HG02970 (cell line): Measurements from ENCODE around the gene TRAPPC12.

Experiments
- ATAC-seq: cut with Tn5 transposase; IDR thresholded peaks from one replicate; pipeline ENCODE4 v1.9.1; 2021; ENCODE audit warnings: mild to moderate bottlenecking, moderate library complexity, moderate number of reproducible peaks; ENCODE audit not compliant: unreplicated experiment, low FRiP score

The TRAPPC12 gene

DNA sequence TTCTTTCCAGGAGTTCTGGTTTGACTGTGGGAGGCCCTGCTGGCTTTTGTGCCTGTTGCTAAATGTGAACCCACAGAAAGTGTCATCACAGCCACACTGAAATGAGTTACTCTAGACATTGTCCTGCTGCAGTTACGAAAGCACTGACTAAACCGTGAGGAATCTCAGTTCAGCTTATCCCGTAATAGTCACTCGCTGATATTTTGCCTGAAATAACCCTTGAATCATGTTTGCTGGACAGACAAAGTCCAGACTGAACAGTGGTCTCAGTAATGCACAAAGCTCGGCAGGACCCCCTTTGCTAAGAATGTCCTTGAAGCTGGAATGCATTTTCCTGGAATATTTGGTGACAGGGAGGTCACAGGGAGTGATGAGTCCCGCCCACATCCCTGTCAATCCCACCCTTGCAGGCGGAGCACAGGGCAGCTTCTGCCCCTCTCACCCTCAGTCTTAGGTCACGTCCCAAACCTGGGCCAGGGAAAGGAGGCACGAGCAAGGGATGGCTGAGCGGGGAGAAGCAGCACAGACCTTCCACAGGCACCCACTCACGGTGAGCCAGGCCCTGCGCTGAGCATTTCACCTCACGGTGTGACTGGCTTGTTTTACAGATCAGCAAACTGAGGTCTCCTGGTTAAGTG is 86.5 kb downstream of the TRAPPC12 start:
- ATAC-seq: no peak

DNA sequence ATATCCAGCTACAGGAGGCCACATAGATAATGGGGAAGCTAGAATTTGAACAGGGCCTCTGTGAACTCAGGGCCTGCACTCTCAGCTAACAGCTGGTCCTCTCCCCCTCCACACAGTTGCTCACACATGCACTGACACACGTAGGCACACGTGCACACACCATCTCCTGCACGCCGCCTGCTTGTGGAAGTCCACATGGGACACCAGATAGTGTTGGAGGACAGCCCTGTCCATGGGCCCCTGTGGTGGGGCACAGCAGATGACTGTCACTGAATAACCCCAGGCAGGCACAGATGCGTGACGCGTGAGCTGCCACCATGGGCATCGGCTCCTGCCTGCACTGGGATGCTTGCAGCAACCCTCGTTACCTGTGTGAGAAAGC is 87.0 kb downstream of the TRAPPC12 start:
- no peak for ATAC-seq

DNA sequence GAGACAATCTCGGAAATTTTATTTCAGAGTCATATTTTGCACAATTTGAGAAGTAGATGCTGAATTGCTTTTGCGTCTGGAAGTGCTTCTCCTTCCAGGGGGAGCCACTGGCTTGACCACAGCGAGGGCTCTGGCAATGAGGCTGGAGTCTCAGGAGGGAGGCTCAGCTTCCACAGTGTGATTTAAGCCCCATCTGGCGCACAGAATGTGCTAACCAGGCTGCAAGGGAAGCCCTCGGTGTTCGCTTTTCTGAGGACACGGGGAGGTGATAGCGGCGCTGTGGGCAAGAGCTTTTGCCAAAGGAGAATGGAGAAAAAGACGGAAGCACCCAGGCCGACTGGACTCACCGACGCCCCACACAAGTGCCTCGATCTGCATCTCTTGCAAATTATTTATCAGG is 87.5 kb downstream of the TRAPPC12 start:
- ATAC-seq: no peak

DNA sequence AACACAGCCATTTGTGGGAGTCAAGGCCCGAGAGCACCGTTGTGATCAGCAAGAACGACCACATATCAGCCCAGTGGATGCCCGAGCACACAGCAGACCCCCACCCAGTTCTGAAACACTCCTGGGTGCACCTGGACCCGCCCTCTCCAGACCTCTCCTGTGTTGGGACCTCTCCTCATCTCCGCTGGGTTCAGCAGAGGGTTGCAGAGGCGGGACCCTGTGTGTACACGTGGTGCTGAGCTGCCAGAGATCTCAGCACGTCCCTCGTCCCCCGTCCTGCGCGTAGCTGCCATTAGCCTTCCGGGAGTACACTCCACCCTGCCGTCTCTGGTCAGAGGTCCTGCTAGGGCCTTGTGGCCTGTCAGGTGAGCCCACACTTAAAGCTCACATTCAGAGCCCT is 88.2 kb downstream of the TRAPPC12 start:
- ATAC-seq: no peak

DNA sequence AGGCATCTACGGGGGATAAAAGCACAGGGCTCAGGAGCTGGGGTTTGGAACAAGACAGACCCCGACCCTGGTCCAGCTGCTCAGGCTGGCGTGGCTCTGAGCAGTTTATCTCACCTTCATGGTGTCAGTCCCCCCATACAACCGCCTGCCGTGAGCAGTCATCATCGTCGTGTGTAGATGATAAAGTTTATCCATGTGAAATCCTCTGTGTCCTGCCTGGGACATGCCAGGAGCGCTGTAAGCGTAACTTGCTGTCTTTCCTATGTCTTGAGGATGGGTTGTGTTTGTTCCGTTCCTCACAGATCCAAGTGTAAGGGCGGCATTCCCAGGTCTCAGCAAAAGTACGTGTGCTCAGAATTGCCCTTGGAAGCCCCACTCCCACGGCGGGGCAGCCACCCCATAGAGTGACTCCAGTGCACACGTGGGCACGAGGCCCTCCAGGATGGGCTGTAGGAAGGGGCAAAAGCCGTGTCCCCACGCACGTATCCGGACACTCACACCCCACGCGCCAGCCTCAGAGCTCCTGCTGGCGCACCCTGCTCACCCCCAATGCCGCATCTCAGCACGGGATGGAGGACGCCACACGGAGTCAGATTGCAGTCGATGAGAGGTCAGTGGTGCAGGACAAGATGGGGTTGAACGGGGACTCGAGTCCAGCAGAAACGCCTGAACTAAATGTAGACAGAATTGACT is 88.9 kb downstream of the TRAPPC12 start:
- ATAC-seq: no peak

DNA sequence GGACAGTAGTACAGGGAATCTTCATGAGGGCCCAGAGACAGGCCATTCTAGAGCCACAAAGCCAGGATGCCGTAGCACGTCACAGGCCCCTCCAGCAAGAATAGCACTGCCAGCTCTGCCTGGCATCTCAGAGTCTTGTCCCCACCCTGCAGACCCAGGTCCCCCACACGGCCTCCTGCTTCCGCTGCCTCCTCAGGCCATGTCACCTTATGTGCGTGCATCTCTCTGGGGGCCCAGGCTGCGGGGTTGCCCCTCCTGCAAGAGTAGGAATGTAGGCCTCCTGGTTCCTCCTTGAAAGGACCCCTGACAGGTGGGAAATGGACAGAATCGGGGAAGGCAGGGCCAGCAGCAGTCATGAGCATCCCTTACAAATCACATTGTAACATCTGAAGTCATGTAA is 90.0 kb downstream of the TRAPPC12 start:
- no peak for ATAC-seq

DNA sequence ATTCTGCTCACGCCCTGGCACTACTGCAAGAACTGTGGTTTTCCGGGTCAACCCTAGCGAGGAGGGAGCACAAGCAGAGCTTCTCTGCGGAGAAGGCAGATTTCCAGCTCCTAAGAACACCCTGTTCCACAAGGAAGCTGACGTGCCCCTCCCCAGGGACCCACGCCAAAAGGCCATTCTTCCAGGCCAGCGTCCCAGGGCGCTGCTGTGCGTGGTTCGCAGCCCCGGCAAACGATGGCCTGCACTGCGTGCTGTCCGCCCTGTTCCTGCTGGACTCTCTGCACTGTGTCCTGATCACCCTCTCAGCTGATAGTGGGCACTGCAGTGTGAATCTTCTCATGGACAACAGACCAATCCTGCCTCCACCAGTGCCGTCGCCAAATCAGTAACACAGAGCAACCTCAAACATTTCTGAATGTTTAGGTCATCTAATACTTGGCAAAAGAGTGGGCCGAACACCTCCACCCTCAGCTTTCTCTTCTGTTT is 90.7 kb downstream of the TRAPPC12 start:
- no peak for ATAC-seq

DNA sequence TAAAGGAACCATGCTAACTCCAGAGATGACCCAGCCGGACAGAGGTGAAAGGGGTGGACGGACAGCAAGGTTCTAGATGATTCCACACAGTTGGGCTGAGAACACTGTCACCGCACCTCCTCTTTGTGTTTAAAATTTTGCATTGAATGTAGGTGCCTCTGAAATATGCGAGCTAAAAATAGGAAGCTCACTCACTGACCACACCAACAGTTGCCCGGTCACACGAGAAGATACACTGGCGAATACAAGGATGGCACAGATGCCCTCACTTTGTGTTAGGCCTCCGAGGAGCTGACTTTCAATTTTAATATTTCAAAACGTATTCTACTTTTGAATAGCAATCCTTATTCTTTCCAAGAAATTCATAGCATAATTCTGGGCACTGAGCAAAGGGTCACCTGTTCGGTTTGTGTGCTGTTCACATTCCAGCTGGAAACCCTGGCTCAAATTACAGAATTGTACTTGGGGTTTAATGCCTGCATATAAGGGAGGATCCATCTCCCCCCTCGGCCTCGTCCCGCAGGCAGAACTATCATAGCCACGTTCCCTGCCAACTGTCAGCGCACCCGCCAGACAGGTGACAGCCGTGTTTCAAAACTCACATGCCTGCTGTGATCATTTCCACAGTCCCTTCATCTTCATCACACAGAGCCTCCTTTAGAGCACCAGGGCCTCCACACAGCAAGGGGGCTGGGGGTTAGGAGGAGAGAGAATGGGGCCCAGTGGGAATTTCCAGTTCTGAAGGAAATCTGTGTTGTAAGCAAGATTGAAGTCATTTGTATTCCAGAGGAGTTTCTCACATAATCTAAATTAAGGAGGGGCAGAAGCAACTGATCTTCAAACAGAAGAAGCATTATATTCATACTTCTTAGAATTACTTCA is 91.6 kb downstream of the TRAPPC12 start:
- ATAC-seq: no peak

DNA sequence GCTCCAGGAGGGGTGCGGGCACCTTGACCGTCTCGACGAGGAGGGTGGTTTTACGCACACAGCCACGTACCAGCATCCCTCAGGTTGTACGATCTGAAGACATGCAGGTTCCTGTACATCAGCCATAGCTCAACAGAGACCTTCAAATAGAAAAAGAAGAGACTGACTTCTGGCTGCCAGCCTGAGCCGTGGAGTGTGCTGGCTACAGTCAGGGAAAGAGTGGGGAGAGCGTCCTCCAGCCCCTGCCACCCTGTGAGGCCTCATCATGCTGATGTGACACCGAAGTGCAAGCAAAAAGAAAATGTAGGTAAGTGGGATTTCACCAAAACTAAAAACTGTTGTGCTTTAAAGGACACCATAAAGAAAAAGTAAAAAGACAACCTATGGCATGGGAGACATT is 92.8 kb downstream of the TRAPPC12 start:
- no peak for ATAC-seq

DNA sequence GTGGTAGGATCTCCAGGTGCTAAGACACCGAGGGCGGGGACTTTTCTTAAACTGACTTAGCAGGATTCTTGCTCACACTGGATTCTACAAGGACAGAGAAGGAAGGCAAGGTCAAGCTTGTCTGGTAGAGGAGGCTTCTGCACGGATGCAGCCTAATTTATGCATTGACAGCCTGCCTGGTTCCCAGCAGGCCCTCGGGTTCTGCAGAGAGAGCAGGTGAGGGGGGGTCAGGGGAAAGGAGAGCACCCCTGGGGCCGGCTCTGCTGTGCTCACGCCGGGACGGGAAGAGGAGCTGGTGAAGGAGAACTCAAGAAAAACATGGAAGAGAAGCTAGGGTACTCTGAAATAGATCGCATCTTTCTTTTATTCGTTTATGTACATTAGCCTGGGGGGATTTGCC is 93.5 kb downstream of the TRAPPC12 start:
- ATAC-seq: no peak

DNA sequence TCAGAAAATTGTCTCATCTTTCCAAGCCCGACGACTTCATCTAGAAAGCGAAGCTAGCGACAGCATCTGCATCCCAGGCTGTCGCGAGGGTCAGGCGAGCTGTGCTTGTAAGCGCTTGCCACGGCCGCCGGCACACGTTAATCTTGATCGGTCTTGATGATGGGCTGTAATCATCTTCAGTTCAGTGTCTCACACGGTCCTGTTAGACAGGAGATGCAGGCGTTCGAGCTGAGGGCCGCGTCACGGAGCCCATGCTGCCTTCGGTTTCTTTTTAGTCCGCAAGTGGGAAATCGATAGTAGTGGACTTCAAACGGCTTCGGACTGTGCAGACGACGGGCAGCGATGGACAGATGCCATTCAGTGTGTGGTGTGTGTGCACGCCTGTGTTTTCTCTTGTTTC is 96.3 kb downstream of the TRAPPC12 start:
- ATAC-seq: no peak

DNA sequence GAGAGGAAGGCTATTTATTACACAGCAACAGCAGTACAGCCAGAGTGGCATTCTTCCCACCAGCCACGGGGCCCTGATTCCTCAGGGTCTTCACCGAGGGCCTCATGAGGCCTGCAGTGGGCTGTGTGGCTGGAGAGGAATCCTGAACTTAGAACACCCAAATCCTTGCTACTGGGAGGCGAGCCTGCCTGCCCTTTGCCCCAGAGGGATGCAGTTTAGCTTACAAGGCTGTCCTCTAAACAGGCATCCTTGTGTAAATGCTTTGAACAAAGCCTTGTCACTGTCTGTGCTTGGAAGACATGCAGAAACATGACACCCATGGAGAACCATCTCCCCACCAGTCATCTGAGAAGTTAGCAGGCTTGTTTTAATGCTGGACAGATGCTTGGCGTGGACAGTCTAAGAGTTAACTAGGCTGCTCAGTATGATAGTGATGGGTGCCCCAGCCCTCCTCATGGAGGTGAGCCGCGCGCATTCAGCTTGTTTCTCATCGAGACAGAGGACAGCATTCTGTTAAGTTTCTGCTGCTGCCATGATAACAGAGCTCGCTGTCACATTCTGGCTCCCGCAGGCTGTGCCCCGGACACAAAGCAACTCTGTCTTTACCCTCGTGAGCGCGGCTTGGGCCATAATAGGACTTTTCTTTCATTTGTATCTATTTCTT is 97.0 kb downstream of the TRAPPC12 start:
- no peak for ATAC-seq

DNA sequence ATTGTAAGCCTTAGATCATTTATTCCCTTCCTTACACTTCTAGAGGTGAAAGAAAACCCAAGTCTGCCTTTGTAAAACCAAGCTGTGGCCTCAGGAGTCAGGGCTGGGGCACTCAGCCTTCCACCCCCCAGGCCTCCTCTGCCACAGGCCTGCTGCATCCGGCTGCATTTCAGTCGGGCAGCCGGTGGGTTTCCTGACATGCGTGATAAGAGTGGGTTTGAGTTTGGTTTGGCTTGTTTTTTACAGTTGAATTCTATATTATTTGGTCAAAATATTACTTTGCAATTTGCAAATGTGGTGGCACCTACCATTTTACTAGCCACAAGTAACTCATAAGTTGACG is 97.5 kb downstream of the TRAPPC12 start:
- ATAC-seq: no peak

DNA sequence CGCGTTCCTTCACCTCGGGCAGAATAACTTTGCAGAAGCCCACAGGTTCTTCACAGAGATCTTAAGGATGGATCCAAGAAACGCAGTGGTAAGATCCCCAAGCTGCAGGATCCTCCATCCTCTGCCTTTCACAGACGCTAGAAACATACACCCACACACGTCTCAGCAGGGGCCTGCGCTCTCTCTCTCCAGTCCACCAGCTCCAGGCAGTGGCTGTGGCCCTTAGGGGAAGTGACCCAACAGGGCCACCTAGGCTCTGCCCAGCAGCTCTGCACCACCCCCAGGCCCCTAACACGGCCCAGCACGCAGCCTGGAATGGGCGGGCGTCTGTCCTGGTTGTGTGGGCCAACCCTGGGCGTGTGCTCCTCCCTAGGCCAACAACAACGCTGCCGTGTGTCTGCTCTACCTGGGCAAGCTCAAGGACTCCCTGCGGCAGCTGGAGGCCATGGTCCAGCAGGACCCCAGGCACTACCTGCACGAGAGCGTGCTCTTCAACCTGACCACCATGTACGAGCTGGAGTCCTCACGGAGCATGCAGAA is 99.4 kb downstream of the TRAPPC12 start:
- no peak for ATAC-seq

DNA sequence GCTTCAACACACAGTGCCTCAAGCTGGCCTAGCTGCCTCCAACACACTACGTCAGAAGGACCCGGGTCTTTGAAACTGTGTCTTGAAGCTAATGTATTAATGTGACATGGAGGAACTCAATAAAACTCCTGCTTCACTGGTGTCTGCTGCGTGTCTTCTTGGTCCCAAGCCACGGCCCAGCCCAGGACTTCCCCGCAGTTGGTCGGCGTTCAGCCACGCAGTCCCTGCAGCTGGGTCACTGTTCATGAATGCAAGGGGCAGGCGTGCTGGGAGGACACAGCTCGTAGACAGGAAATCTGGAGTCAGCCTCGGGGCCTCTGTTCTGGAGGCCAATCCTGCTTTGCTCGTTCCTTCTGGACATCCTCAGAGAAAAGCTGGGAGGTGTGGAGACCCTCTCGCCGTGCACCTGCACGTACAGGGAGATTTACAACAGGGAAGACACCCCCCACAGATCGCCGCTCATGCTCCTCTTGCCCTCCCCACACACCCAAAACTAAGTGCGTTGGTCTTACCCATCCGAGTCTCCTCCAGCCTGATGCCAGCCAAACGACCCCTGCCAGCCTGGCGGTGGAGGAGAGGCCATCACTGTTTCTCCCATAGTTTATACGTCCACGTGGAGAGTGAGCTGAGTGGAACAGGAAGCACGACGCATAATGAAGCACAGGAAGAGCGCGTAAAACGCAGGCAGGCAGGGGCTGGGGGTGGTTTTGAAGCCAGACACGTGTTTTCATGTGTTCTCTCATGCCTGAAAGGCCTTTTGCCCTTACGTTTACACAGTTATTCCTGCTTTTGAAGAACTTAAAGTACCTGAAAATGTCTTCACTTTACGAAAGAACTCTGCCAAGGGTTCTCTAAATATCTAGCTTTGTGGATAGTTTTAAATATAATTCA is 100.2 kb downstream of the TRAPPC12 start:
- no peak for ATAC-seq

DNA sequence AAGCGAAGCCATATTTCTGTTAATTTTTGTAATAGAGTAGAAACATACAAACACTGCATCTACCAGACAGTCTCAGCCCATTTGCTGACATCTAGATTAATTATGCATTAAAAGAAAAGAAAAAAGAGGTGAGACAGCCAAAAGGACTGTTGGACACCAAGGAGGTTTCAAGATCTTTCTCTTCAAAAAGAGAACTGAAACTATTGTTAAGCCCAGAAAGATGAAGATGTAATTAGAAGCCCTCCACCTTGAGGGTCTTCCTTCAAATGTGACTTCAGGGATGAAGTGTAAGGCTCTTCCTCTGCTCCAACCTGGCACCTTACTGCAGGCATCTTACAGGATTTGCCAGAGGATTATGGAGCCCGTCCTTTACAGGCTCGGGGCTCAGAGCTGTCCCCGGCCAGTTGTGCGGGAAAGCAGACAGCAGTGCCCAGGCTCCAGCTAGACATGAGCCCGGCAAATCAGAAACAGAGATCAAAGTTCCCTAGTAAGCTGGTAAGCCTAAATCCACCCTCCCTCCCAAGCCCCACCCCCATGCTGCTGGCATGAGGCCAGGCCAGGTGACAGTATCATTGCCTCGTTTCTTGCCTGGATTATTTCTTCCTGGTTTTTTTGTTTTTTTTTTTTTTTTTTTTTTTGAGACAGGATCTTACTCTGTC is 101.0 kb downstream of the TRAPPC12 start:
- ATAC-seq: no peak

DNA sequence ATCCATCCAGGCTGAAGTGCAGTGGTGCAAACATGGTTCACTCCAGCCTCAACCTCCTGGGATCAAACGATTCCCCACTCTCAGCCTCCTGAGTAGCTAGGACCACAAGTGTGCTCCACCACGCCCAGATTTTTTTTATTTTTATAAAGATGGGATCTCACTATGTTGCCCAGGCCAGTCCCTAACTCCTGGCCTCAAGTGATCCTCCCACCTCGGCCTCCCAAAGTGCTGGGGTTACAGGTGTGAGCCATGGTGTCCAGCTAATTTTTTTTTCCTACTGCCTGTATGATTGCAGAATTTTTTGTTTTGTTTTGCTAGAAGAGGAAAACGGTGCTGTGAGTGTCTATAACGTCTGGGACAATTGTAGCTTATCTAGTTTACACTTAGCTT is 101.5 kb downstream of the TRAPPC12 start:
- no peak for ATAC-seq

DNA sequence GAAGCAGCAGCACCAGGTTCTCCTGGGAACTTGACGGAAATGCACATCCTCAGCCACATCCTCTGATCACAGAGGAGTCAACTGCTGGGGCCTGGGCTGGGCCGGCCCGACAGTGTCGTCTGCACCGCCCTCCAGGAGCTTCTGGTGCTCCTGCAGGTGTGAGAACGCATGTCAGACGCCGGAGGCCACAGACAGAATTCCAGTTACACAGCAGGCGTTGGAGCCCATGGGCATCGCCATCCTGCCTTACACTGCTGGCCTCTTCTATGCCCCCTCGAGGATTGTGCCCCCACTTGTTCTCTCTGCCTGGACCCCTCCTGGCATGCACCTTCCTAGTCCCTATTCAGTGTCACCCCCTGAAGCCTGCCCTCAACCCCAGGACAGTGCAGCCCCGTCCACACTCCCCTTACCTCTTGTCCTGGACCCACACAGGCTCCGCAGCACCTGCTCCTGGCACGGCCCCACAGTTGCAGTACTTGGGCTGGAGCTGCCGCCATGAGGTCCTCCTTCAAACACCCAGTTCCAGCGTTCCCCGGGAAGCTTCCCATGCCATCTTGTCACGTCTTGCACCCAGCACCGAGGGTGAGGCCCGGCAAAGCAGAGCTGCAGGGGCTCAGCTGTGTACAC is 102.4 kb downstream of the TRAPPC12 start:
- ATAC-seq: no peak

DNA sequence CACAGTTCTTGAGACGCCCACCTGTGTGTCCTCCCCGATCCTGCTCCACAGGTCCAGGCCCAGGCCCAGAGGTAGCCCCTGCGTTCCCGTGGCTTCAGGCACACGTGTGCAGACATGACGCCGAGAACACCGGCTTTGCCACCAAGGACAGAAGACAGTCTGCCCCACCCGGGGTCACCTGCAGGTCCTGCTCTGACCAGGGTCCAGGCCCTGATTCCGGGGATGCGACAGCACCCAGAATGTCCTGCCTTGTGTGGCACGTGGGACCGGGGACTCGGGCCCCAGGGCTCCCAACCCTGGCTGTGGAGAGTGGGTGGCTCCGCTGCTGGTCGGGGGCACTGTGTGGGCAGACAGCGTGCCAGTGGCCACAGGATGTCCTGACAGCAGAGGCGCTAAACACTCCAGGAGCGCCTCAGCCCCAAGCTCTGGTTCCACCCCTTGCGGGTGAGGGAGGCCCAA is 102.9 kb downstream of the TRAPPC12 start:
- no peak for ATAC-seq
